Measurements from ENCODE around the gene CNTN1.

Gene CNTN1

DNA sequence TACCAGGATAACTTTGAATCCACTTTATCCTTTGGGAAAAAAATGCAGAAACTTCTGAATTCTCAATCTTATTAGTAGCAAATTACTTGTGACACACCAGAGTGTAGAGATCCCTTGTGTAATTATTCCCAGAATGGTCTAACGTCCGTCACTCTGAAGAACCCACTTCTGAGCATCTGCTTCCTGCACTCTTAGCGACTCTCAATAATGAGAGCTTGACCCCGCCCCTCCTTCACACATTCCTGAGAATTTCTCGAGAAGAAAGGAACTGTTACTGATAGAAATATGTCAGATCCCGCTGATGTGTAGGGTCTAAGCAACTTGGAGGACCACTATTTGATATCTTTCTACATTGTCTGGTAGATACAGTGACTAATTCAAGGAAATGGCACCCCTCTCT lies 277.6 kb downstream of the CNTN1 start:
- no peak for DNase-seq
- no peak overlapping the region for H3K4me3 Mint-ChIP-seq
- CTCF ChIA-PET, result no interaction called here
- H3K4me1 Mint-ChIP-seq, result no peaks in the 10 kb centered on the region
- no peaks in the 10 kb centered on the region for H3K36me3 Mint-ChIP-seq
- no peaks in the 10 kb centered on the region for H3K27me3 Mint-ChIP-seq
- H3K9me3 Mint-ChIP-seq, result no peaks in the 10 kb centered on the region
- H3K27ac Mint-ChIP-seq, result no peak overlapping the region

DNA sequence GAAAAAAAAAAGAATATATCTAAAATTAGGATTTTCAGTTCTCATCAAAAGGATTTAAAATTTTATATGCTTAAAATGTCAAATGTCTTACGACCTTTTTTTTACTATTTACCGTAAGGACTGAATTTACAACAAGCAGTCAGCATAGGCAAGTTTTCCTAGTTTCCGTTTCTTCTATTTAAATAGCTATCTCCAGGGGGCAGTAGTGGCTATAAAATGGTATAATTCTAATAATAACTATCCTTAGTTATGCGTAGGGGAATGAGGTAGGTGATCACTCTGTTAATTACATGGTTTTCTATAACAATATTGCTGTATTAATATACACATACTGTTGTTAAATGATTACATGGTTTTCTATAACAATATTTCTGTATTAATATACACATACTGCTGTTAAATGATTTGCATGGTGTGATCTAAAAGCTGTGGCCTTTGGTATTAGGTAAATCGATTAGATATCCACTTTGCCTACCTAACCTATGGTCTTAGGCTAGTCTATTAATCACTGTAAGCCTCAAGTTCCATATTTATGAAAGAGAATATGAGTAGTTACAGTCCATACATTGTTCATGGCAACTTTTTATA lies 278.2 kb downstream of the CNTN1 start:
- no peaks in the 10 kb centered on the region for H3K4me1 Mint-ChIP-seq
- no peak overlapping the region for H3K4me3 Mint-ChIP-seq
- DNase-seq, result no peak
- H3K27ac Mint-ChIP-seq, result no peak overlapping the region
- no peaks in the 10 kb centered on the region for H3K27me3 Mint-ChIP-seq
- CTCF ChIA-PET, result interaction anchor here (1.6 kb wide), 1 partner anchor 294 kb away, joined by 3 read pairs; no protein-coding TSS in a partner anchor
- no peaks in the 10 kb centered on the region for H3K9me3 Mint-ChIP-seq
- H3K36me3 Mint-ChIP-seq, result no peaks in the 10 kb centered on the region

DNA sequence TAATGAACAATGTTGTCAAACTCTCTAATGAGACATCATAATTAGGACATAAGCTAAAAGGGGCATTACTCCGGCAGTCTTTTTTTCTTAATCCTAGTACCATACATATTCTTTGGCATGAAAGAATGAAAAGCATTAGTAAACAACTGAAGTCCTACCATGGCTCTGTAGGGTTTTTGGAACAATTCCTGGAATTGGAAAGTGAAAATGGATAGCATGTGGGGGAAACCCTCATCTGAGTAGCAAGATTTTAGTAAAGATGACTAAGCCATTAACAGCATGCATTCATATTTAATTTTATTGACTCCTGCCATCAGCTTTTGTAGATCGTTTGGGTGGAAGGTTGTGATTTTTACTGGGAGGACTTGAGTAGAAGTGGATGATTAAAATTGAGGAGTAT lies 279.7 kb downstream of the CNTN1 start:
- Mint-ChIP-seq H3K27me3 (no peaks in the 10 kb centered on the region), H3K4me3 (no peak overlapping the region), H3K9me3 (no peaks in the 10 kb centered on the region), H3K4me1 (no peaks in the 10 kb centered on the region), H3K36me3 (no peaks in the 10 kb centered on the region), H3K27ac (no peak overlapping the region)
- CTCF ChIA-PET, result interaction anchor here (1.6 kb wide), 1 partner anchor 293 kb away, joined by 3 read pairs; no protein-coding TSS in a partner anchor
- DNase-seq, result no peak

DNA sequence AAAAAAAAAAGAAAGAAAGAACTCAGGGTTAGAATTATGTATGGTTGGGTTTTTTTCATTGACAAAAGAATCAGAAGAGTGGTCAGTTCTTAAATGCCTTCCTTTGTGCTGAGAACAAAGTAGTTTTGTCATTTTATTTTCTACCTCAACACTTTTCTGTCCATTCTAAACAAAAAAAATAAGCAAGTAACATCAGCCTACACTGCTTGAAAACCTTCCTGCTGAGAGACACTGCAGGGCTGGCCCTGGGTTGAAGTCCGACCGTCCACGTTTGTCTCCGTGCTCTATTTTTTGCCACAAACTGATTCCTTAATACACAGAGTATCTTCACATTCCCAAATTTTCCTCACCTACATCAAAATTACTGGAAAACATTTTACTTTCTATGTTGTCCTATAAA lies 284.3 kb downstream of the CNTN1 start:
- no peaks in the 10 kb centered on the region for H3K27me3 Mint-ChIP-seq
- H3K4me3 Mint-ChIP-seq, result no peak overlapping the region
- H3K4me1 Mint-ChIP-seq, result no peaks in the 10 kb centered on the region
- no peaks in the 10 kb centered on the region for H3K36me3 Mint-ChIP-seq
- DNase-seq, result no peak
- no peaks in the 10 kb centered on the region for H3K9me3 Mint-ChIP-seq
- CTCF ChIA-PET, result no interaction called here
- no peak overlapping the region for H3K27ac Mint-ChIP-seq

DNA sequence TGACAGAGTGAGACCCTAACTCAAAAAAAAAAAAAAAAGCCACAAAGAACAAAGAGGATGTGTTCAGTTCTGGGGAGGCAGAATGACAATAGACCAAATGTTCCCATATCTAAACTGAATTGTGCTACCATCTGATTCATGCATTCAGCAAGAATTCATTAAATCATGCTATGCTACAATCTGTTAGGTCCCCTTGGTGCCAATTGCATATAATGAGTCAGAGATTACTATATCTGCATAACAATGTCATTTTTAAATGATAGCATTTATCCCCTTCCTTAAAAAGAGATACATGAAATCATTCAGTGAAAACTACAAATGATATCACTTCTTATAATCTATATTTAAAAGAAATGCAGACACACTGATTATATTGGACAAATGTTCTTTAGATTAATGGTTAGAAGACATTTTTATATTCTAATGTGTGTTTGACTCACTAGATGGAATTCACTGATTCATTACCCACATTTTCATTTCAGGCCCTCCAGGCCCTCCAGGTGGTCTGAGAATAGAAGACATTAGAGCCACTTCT lies 288.3 kb downstream of the CNTN1 start:
- Mint-ChIP-seq H3K9me3 (no peaks in the 10 kb centered on the region), H3K4me1 (no peaks in the 10 kb centered on the region), H3K27me3 (no peaks in the 10 kb centered on the region), H3K4me3 (no peak overlapping the region), H3K36me3 (no peaks in the 10 kb centered on the region), H3K27ac (no peak overlapping the region)
- no peak for DNase-seq
- CTCF ChIA-PET, result no interaction called here

DNA sequence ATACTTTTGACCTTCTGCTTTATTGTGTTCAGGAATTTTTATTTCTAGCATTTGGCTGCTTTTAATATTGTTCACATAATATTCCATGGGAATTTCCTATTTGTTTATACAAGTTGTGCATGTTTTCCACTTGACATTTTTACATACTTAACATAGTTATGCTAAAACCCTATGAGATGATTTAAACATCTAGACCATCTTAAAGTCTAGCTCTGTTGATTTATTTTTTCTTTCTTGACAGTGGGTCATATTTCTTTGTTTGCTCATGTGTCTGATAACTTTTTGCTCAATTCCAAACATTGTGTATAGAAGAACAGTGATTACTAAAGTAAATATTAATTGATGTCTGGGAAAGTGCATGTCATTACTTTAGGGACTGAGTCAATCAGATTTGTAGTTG lies 293.8 kb downstream of the CNTN1 start:
- no peak overlapping the region for H3K4me3 Mint-ChIP-seq
- no peak for DNase-seq
- H3K9me3 Mint-ChIP-seq, result no peaks in the 10 kb centered on the region
- CTCF ChIA-PET, result no interaction called here
- no peaks in the 10 kb centered on the region for H3K27me3 Mint-ChIP-seq
- H3K4me1 Mint-ChIP-seq, result no peaks in the 10 kb centered on the region
- no peaks in the 10 kb centered on the region for H3K36me3 Mint-ChIP-seq
- H3K27ac Mint-ChIP-seq, result no peak overlapping the region

DNA sequence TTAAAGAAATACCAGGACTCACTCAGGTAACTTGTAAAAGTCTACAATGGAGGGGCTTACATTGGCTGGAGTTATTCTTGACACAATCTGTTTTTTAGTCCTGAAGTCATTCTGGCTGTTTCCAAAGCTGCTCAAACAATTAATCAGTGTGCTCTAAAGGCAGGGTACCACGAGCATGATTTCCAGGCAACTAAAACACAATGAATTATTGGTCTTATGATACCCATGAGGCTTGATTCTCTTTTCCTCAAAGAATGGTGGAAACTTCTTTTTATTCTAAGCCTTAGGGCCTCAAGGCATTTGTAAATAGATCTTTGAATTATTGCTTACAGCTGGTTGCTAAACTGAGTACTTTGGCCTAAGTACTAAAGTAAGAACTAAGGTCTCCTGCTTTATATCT lies 296.1 kb downstream of the CNTN1 start:
- H3K27me3 Mint-ChIP-seq, result no peaks in the 10 kb centered on the region
- H3K9me3 Mint-ChIP-seq, result no peaks in the 10 kb centered on the region
- no peaks in the 10 kb centered on the region for H3K36me3 Mint-ChIP-seq
- H3K4me1 Mint-ChIP-seq, result no peaks in the 10 kb centered on the region
- no peak overlapping the region for H3K4me3 Mint-ChIP-seq
- no peak for DNase-seq
- no peak overlapping the region for H3K27ac Mint-ChIP-seq
- CTCF ChIA-PET, result no interaction called here

DNA sequence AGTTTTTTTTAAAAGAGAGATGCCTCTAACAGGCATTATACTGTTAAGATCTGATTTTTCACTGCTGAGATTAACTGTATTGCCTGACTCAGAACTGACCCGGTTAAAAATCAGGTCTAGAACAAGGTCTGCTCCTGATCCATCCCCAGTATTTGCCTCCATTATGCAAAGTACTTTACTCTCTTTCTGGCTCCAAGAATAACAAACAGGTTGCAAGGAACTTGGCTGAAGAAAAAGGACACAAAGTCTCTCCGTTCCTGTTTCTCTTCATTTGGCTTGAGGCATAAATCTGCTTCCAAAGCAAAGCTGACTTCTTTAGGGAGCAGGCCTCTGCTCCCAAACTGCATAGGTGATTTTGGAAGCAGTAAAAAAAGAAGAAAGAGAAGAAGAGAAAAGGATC lies 296.6 kb downstream of the CNTN1 start:
- DNase-seq, result no peak
- Mint-ChIP-seq H3K4me1 (no peaks in the 10 kb centered on the region), H3K4me3 (no peak overlapping the region), H3K9me3 (no peaks in the 10 kb centered on the region), H3K27ac (no peak overlapping the region), H3K36me3 (no peaks in the 10 kb centered on the region), H3K27me3 (no peaks in the 10 kb centered on the region)
- CTCF ChIA-PET, result no interaction called here

DNA sequence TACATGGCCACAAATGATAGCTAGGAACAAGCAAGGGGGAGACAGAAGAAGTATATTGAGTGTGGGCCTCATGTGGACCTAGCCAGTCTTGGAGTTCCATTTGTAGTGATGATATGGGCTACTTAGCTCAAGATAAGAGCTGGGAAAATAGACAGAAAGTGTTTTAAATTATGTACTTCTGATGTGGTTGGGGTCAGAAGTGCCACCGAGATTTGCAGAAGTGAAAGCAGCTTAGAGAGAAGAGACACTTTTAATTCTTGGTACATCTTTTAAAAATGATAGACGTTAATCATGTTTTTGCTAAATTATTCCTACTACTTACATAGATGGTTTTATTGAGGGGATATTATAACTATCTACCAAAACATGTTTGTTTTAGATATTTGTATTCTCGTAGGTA lies 297.5 kb downstream of the CNTN1 start:
- CTCF ChIA-PET, result no interaction called here
- Mint-ChIP-seq H3K36me3 (no peaks in the 10 kb centered on the region), H3K27me3 (no peaks in the 10 kb centered on the region), H3K9me3 (no peaks in the 10 kb centered on the region), H3K4me1 (no peaks in the 10 kb centered on the region), H3K4me3 (no peak overlapping the region), H3K27ac (no peak overlapping the region)
- no peak for DNase-seq

DNA sequence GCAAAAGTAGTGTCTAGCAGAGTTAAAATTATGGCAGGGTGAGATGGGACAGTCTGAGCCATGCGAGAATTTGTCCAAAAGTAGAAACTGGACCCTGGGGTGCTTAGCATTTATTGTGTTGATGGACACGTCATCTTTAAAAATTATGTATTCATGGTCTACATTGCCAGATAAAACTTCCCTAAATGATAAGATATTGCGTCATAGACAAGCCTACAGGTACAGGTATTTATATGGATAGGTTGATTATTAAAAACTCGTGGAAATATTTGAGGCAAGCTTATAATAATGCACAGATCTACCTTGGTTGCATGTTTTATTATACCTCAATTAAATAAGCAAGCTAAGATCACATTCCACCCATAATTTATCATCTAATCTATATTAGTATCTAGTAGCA lies 299.9 kb downstream of the CNTN1 start:
- Mint-ChIP-seq H3K27me3 (no peaks in the 10 kb centered on the region), H3K4me1 (no peaks in the 10 kb centered on the region), H3K36me3 (no peaks in the 10 kb centered on the region), H3K4me3 (no peak overlapping the region), H3K9me3 (no peaks in the 10 kb centered on the region), H3K27ac (no peak overlapping the region)
- CTCF ChIA-PET, result no interaction called here
- no peak for DNase-seq

DNA sequence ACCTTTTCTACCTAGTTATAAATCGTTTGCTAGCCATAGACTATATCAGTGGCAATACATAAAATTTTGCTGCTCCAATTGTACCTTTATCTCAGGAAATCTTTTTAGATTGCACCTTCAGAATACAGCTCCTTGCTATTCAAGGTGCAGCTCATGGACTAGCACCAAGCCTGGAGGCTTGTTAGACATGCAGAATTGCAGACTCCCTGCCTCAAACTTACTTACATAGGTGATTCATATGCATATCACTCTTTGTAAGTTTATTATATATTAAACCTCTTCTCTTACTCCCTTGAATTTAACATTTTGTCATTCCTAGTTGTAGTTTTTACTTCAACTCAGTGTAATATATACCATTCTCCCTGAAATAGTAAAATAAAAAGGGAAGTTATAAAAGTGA lies 300.4 kb downstream of the CNTN1 start:
- DNase-seq, result no peak
- CTCF ChIA-PET, result no interaction called here
- no peak overlapping the region for H3K4me3 Mint-ChIP-seq
- no peaks in the 10 kb centered on the region for H3K9me3 Mint-ChIP-seq
- H3K27ac Mint-ChIP-seq, result no peak overlapping the region
- H3K36me3 Mint-ChIP-seq, result no peaks in the 10 kb centered on the region
- H3K4me1 Mint-ChIP-seq, result no peaks in the 10 kb centered on the region
- H3K27me3 Mint-ChIP-seq, result no peaks in the 10 kb centered on the region

DNA sequence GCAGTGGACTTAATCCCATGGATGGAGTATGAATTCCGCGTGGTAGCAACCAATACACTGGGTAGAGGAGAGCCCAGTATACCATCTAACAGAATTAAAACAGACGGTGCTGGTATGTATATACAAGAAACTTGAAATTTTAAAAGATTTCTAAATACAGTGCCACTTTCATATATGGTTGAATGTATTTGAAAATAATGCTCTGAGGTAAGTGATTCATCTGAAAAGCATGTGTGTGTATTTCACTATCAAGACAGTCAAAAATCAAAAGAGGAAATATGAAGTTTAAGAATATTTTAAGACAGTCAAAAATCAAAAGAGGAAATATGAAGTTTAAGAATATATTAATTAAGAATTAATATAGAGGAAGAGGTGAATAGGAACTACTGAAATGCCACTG lies 300.9 kb downstream of the CNTN1 start:
- no peaks in the 10 kb centered on the region for H3K9me3 Mint-ChIP-seq
- H3K36me3 Mint-ChIP-seq, result no peaks in the 10 kb centered on the region
- H3K4me1 Mint-ChIP-seq, result no peaks in the 10 kb centered on the region
- no peak overlapping the region for H3K27ac Mint-ChIP-seq
- no peak overlapping the region for H3K4me3 Mint-ChIP-seq
- H3K27me3 Mint-ChIP-seq, result no peaks in the 10 kb centered on the region
- no peak for DNase-seq
- CTCF ChIA-PET, result no interaction called here

DNA sequence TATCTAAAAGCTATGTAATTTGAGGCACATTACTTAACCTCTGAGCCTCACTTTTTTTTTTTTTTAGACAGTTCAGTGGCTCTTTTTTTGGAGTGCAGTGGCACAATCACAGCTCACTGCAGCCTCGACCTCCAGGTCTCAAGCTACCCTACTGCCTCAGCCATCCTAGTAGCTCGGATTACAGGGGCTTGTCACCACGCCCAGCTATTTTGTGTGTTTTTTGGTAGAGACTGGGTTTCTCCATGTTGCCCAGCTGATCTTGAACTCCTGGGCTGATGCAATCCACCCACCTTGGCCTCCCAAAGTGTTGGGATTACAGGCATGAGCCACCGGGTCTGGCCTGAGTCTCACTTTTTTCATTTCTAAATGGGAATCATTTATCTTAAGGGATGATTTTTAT lies 303.9 kb downstream of the CNTN1 start:
- Mint-ChIP-seq H3K36me3 (no peaks in the 10 kb centered on the region), H3K27ac (no peak overlapping the region), H3K4me1 (no peaks in the 10 kb centered on the region), H3K27me3 (no peaks in the 10 kb centered on the region), H3K4me3 (no peak overlapping the region), H3K9me3 (no peaks in the 10 kb centered on the region)
- CTCF ChIA-PET, result no interaction called here
- DNase-seq, result no peak

DNA sequence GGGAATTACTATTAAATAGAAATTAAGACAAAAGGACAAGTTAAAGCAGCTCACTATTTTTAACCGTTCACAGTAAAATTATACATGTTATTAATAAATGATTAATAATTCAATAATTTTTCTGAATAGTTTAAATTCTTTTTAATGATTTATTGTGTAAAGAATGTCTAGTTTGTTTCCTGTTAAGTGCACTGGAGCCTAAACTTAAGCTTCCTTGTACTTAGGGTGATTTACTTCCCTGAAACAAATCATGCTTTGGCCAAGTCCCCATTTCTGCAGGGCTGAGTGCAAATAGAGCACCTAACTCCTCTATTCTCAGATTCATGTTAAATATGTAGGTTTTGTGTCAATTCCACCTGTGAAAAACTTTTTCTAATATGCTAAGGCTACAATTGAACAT lies 307.0 kb downstream of the CNTN1 start:
- Mint-ChIP-seq H3K27me3 (no peaks in the 10 kb centered on the region), H3K9me3 (peaks cover 17% of the 10 kb centered on the region), H3K4me3 (no peak overlapping the region), H3K4me1 (no peaks in the 10 kb centered on the region), H3K27ac (no peak overlapping the region), H3K36me3 (no peaks in the 10 kb centered on the region)
- no peak for DNase-seq
- CTCF ChIA-PET, result interaction anchor here (0.6 to 0.7 kb wide), 2 partner anchors 13 to 17 kb away, joined by 3 read pairs; no protein-coding TSS in a partner anchor

DNA sequence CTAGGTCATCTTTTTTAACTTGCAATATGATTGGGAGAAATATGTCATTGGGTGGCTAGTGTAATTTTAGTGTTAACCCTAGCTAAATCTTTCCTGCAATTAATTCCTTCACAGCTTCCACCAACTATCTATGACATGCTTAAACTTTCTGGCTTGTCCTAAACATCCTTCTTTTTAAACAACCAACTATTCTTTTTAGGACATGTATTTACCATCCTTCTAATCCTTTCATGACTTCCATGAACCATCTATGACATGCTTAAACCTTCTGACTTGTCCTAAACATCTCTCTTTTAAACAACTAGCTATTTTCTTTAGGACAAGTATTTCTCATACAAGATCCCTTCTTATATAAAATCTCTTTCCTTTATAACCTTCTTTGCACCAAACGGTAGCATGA lies 316.2 kb downstream of the CNTN1 start:
- no peaks in the 10 kb centered on the region for H3K36me3 Mint-ChIP-seq
- H3K4me1 Mint-ChIP-seq, result no peaks in the 10 kb centered on the region
- no peak overlapping the region for H3K27ac Mint-ChIP-seq
- H3K4me3 Mint-ChIP-seq, result no peak overlapping the region
- H3K27me3 Mint-ChIP-seq, result no peaks in the 10 kb centered on the region
- no peak for DNase-seq
- H3K9me3 Mint-ChIP-seq, result peaks cover 51% of the 10 kb centered on the region
- CTCF ChIA-PET, result no interaction called here

DNA sequence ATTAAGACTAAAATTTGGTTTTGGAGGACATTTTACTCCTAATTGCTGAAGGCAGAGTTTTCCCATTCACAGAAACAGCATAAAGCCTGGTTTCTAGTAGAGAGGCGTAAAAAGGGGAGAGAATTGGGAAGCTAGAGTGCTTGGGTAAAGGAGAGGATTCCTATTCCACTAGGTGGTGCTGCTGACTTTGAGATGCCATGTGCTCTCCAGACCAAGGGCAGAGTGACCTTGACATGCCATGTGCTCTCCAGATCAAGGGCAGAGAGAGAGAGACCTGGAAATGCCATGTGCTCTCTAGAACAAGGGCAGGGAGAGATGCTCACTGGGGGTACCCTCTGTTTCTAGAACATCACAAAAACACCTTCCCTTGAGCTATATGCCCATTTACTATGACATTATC lies 319.7 kb downstream of the CNTN1 start:
- no peak for DNase-seq
- Mint-ChIP-seq H3K4me1 (no peaks in the 10 kb centered on the region), H3K9me3 (peaks cover 31% of the 10 kb centered on the region), H3K27me3 (no peaks in the 10 kb centered on the region), H3K4me3 (no peak overlapping the region), H3K36me3 (no peaks in the 10 kb centered on the region), H3K27ac (no peak overlapping the region)
- CTCF ChIA-PET, result interaction anchor here (0.6 kb wide), 1 partner anchor 12 kb away, joined by 3 read pairs; no protein-coding TSS in a partner anchor

All from activated naive CD4-positive, alpha-beta T cell treated with anti-CD3 and anti-CD28 coated beads, Interleukin-2, amount 10 ng/mL, durations not matched to agents 7 days and 5 days (primary cell).